Chondrocyte (in vitro differentiated cells): ENCODE measurements around the gene ATP8B4. TPM values are rescaled to one million over a fixed set of nuclear protein-coding genes. Genes with fewer than 3 reads are reported as not detected.

Experiments
- DNase-seq: peaks from one replicate; pipeline ENCODE4 v3.0.0; 2021; ENCODE audit warnings: mixed read lengths, low spot score
- H3K27ac Mint-ChIP-seq: one replicate; pipeline ENCODE4 v1.8.0; 2021; ENCODE audit warnings: mild to moderate bottlenecking, moderate library complexity, mixed read lengths; ENCODE audit not compliant: unreplicated experiment
- H3K27me3 Mint-ChIP-seq: 2 replicates; pipeline ENCODE4 v1.8.0; 2021; ENCODE audit warnings: low read depth, mixed read lengths
- H3K36me3 Mint-ChIP-seq: 2 replicates; pipeline ENCODE4 v1.8.0; 2021; ENCODE audit warnings: low read depth, mixed read lengths
- H3K4me1 Mint-ChIP-seq: 2 replicates; pipeline ENCODE4 v1.8.0; 2021; ENCODE audit warnings: low read depth, mild to moderate bottlenecking, mixed read lengths
- H3K4me3 Mint-ChIP-seq: one replicate; pipeline ENCODE4 v1.8.0; 2021; ENCODE audit warnings: mild to moderate bottlenecking, moderate library complexity, mixed read lengths; ENCODE audit not compliant: unreplicated experiment
- H3K9me3 Mint-ChIP-seq: 2 replicates; pipeline ENCODE4 v1.8.0; 2021; ENCODE audit warnings: low read depth, mixed read lengths
- CTCF ChIP-seq: fragments of 200-600 bp; sonication (generic); IDR thresholded peaks from 2 replicates; pipeline ENCODE4 v1.5.0; 2021; ENCODE audit warnings: antibody characterized with exemption, mild to moderate bottlenecking, moderate library complexity
- total RNA-seq: library from RNA; stranded (reverse); gene quantifications from 3 replicates; pipeline ENCODE4 v1.2.1, GENCODE V29; 2021

Gene ATP8B4
- total RNA-seq, 1 donor from 2014 or later, result not detected

DNA sequence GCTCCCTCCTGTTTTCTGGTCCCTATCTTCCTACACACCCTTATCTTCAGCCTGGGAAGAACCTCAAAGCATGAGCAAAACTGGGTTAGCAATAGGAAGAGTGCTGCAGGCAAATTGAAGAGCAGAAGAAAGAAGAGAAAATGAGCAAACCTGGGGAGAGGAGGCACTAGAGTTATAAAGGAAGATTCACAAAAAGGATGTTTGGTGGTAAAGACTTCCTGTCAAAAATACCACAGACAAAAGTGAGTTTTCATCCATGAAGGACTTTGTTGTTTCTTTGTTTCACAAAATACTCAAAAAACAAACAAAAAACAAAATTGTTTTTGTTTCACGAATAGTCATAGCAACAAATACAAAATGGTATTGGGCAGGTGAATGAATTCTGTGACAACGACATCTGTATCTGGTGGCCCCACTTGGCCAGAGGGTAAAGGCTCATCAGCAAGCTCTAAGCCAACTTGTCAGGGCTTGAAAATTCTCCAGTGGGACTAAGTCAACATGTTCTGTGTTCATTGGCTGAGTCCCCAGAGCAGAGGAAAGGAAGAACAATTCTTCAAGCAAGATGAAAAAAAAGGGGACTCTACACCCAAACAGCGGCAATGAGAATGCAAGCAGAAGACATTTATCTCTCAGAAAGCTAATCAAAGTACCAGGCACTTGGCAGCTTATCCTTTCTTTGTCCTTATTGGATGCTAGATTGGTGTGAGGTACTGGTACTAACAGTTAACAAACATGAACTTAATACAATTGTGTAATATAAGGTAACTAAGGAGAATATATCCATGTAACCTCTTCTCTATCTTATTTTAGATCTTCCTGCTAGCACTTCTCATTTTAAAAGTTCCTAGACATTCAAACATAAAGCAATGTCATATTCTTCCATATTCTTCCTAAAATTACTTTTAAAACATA is 9.7 kb downstream of the ATP8B4 start:
- no peak for DNase-seq
- H3K36me3 Mint-ChIP-seq, result no peaks in the 10 kb centered on the region
- H3K4me3 Mint-ChIP-seq, result no peak overlapping the region
- peaks cover 8% of the 10 kb centered on the region for H3K4me1 Mint-ChIP-seq
- H3K27me3 Mint-ChIP-seq, result peaks cover 18% of the 10 kb centered on the region
- no peak for TF ChIP-seq CTCF
- no peaks in the 10 kb centered on the region for H3K9me3 Mint-ChIP-seq
- H3K27ac Mint-ChIP-seq, result no peak overlapping the region

DNA sequence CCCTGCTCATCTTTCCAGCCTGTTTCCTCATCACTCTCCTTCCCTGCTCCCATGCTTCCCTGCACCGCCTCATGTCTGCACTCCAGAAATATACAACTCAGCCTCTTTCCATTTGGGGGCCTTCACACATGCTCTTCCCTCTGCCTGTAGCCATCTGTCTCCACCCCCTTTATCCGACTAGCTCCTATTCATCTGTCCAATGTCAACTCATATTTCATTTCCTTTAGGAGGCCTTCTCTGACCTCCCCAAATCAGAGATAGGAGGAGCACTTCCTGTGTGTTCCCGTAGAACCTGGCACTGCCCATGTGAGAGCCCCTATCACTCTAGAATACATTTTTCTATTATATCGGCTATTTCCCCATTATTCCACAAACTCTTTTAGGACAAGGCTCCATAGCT is 10.6 kb downstream of the ATP8B4 start:
- H3K4me1 Mint-ChIP-seq, result peaks cover 8% of the 10 kb centered on the region
- no peak for TF ChIP-seq CTCF
- H3K9me3 Mint-ChIP-seq, result peaks cover 5% of the 10 kb centered on the region
- no peak overlapping the region for H3K4me3 Mint-ChIP-seq
- DNase-seq, result no peak
- no peak overlapping the region for H3K27ac Mint-ChIP-seq
- peaks cover 21% of the 10 kb centered on the region for H3K27me3 Mint-ChIP-seq
- H3K36me3 Mint-ChIP-seq, result peaks cover 1% of the 10 kb centered on the region

- no peak for TF ChIP-seq CTCF
- Mint-ChIP-seq H3K27me3 (peaks cover 28% of the 10 kb centered on the region), H3K9me3 (peaks cover 9% of the 10 kb centered on the region), H3K4me1 (peaks cover 8% of the 10 kb centered on the region), H3K27ac (no peak overlapping the region), H3K4me3 (no peak overlapping the region), H3K36me3 (peaks cover 1% of the 10 kb centered on the region)
- no peak for DNase-seq
These were observed 11.2 kb downstream of the ATP8B4 start for GRCh38 chr15:50107591-50108408.

GRCh38 chr15:50107157-50107556 is 11.9 kb downstream of the ATP8B4 start:
- H3K9me3 Mint-ChIP-seq, result peaks cover 11% of the 10 kb centered on the region
- no peak for DNase-seq
- no peak overlapping the region for H3K4me3 Mint-ChIP-seq
- no peak for TF ChIP-seq CTCF
- H3K4me1 Mint-ChIP-seq, result peaks cover 8% of the 10 kb centered on the region
- no peak overlapping the region for H3K27ac Mint-ChIP-seq
- H3K36me3 Mint-ChIP-seq, result peaks cover 3% of the 10 kb centered on the region
- peaks cover 27% of the 10 kb centered on the region for H3K27me3 Mint-ChIP-seq

DNA sequence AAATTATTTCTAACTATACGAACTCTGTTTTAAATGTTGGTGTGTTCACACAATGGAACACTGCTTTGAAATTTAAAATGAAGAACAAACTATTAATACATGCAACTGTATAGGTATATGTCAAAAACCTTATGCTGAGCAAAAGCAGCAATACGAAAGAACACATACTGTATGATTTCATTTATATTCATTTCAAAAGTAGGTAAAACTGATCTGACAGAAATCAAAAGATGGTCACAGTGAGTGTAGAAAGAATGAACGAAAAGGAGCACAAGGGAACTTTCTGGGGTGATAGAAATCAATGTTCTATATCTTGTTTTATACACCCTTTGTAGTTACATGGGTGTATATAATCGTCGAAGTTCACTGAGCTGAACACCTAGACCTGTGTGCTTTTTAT is 12.6 kb downstream of the ATP8B4 start:
- Mint-ChIP-seq H3K27me3 (peaks cover 31% of the 10 kb centered on the region), H3K36me3 (peaks cover 6% of the 10 kb centered on the region)

More for the DNA sequence above, 12.6 kb downstream of the ATP8B4 start:
- no peak for DNase-seq
- Mint-ChIP-seq H3K4me3 (no peak overlapping the region), H3K9me3 (peaks cover 14% of the 10 kb centered on the region), H3K27ac (no peak overlapping the region), H3K4me1 (peaks cover 8% of the 10 kb centered on the region)
- TF ChIP-seq CTCF, result no peak
